IMR-90 (cell line): ENCODE data around the gene KCNN3. TPM values are rescaled to one million over a fixed set of nuclear protein-coding genes. Genes with fewer than 3 reads are reported as not detected.

Source experiments
- ATAC-seq: fragments of 200-7000 bp; cut with Tn5 transposase; 2 replicates; pipeline ENCODE4 v1.9.1; 2020; ENCODE audit warnings: low read depth, mild to moderate bottlenecking, moderate library complexity
- BruUV-seq: library from RNA; stranded (reverse); fragments of 400-500 nt; replicated peaks from 2 replicates; lab custom pipeline; 2021; lab: Mats Ljungman, UMichigan
- CTCF ChIA-PET: fragments of 300-600 bp; formaldehyde crosslinking; extraction: SDS; loops from one replicate; lab custom pipeline; 2021; ENCODE audit warnings: antibody characterized with exemption; lab: Yijun Ruan, JAX
- POLR2A ChIA-PET: fragments of 300-600 bp; sonication (Branson Sonifier 250); formaldehyde crosslinking; loops from one replicate; lab custom pipeline; 2022; ENCODE audit warnings: antibody characterized with exemption; ENCODE audit not compliant: unreplicated experiment; lab: Charles Lee
- DNase-seq: peaks from one replicate; pipeline ENCODE4 v3.0.0; 2013
- H2AFZ ChIP-seq: replicated peaks from 2 replicates; pipeline ENCODE3; 2013; ENCODE audit warnings: low read length, mild to moderate bottlenecking; ENCODE audit not compliant: poor library complexity
- H2AK5ac ChIP-seq: 2 replicates; pipeline ENCODE4 v1.6.1; 2013; ENCODE audit warnings: low read depth, low read length, inconsistent platforms
- H2AK9ac ChIP-seq: replicated peaks from 2 replicates; pipeline ENCODE3; 2013; ENCODE audit warnings: mild to moderate bottlenecking, low read depth, low read length, moderate library complexity; ENCODE audit not compliant: poor library complexity
- H2BK120ac ChIP-seq: 2 replicates; pipeline ENCODE4 v1.6.1; 2013; ENCODE audit warnings: low read depth, low read length, inconsistent platforms
- H2BK15ac ChIP-seq: 3 replicates; pipeline ENCODE4 v1.6.1; 2013; ENCODE audit warnings: low read depth, low read length, inconsistent platforms
- H2BK20ac ChIP-seq: 2 replicates; pipeline ENCODE4 v1.6.1; 2013; ENCODE audit warnings: low read depth, mild to moderate bottlenecking, inconsistent platforms, low read length, moderate library complexity
- H2BK5ac ChIP-seq: 2 replicates; pipeline ENCODE4 v1.6.1; 2013; ENCODE audit warnings: mild to moderate bottlenecking, low read depth, low read length, inconsistent platforms; ENCODE audit not compliant: poor library complexity, severe bottlenecking
- H3K14ac ChIP-seq: replicated peaks from 2 replicates; pipeline ENCODE4 v1.6.1; 2013; ENCODE audit warnings: low read depth, low read length, inconsistent platforms
- H3K18ac ChIP-seq: 2 replicates; pipeline ENCODE4 v1.6.1; 2013; ENCODE audit warnings: low read depth, low read length, control low read depth
- H3K23ac ChIP-seq: 2 replicates; pipeline ENCODE4 v1.6.1; 2013; ENCODE audit warnings: low read depth, low read length, inconsistent platforms
- H3K27ac ChIP-seq: 2 replicates; pipeline ENCODE4 v1.5.1; 2013; ENCODE audit warnings: mild to moderate bottlenecking, control low read depth, low read length; ENCODE audit not compliant: insufficient read depth
- H3K27me3 ChIP-seq: 2 replicates; pipeline ENCODE4 v1.6.1; 2013; ENCODE audit warnings: low read length; ENCODE audit not compliant: control insufficient read depth, insufficient read depth
- H3K36me3 ChIP-seq: 2 replicates; pipeline ENCODE4 v1.6.1; 2013; ENCODE audit warnings: low read length, mixed read lengths; ENCODE audit not compliant: control insufficient read depth, insufficient read depth
- H3K4ac ChIP-seq: 2 replicates; pipeline ENCODE4 v1.6.1; 2013; ENCODE audit warnings: low read depth, low read length, inconsistent platforms
- H3K4me1 ChIP-seq: 2 replicates; pipeline ENCODE4 v1.6.1; 2013; ENCODE audit warnings: low read length, mixed read lengths; ENCODE audit not compliant: control insufficient read depth, insufficient read depth
- H3K4me2 ChIP-seq: 2 replicates; pipeline ENCODE4 v1.6.1; 2013; ENCODE audit warnings: low read depth, mild to moderate bottlenecking, control low read depth, low read length, moderate library complexity
- H3K4me3 ChIP-seq: 2 replicates; pipeline ENCODE4 v1.5.1; 2013; ENCODE audit warnings: low read depth, mild to moderate bottlenecking, control low read depth, low read length, moderate library complexity; ENCODE audit not compliant: insufficient read depth
- H3K56ac ChIP-seq: 2 replicates; pipeline ENCODE4 v1.6.1; 2013; ENCODE audit warnings: low read length, inconsistent platforms; ENCODE audit not compliant: insufficient read depth; ENCODE audit errors: extremely low read depth
- H3K79me1 ChIP-seq, 2 experiments: 2 replicates each; pipeline ENCODE4 v1.6.1; 2013; ENCODE audit warnings: low read length in 2 of 2, inconsistent platforms in 1 of 2, low read depth in 1 of 2
- H3K9ac ChIP-seq: 2 replicates; pipeline ENCODE4 v1.6.1; 2013; ENCODE audit warnings: low read depth, low read length, control low read depth
- H3K9me1 ChIP-seq: 2 replicates; pipeline ENCODE4 v1.6.1; 2013; ENCODE audit warnings: low read length, inconsistent platforms; ENCODE audit not compliant: insufficient read depth
- H3K9me3 ChIP-seq: 2 replicates; pipeline ENCODE4 v1.6.1; 2013; ENCODE audit warnings: low read length; ENCODE audit not compliant: control insufficient read depth, insufficient read depth
- H4K20me1 ChIP-seq: 2 replicates; pipeline ENCODE4 v1.6.1; 2013; ENCODE audit warnings: low read length, inconsistent platforms; ENCODE audit not compliant: insufficient read depth
- H4K5ac ChIP-seq: 2 replicates; pipeline ENCODE4 v1.6.1; 2013; ENCODE audit warnings: mild to moderate bottlenecking, low read depth, low read length, control low read depth
- H4K8ac ChIP-seq, 2 experiments: 2 replicates each; pipeline ENCODE4 v1.6.1; 2013; ENCODE audit warnings: low read depth in 2 of 2, low read length in 2 of 2, control low read depth in 1 of 2, inconsistent platforms in 1 of 2
- H4K91ac ChIP-seq: 2 replicates; pipeline ENCODE4 v1.6.1; 2013; ENCODE audit warnings: low read depth, low read length, inconsistent platforms; ENCODE audit not compliant: insufficient read depth
- MAFK ChIP-seq: IDR thresholded peaks from 2 replicates; pipeline ENCODE4 v1.6.1; 2012; ENCODE audit warnings: low read depth, low read length, improper control_type of control experiment
- MXI1 ChIP-seq: IDR thresholded peaks from 2 replicates; pipeline ENCODE4 v1.6.1; 2012; ENCODE audit warnings: low read depth, mild to moderate bottlenecking, low read length, moderate library complexity, borderline replicate concordance
- RAD21 ChIP-seq: IDR thresholded peaks from 2 replicates; pipeline ENCODE4 v1.6.1; 2012; ENCODE audit warnings: low read length, improper control_type of control experiment
- WGBS, 2 experiments: methylation state at CpG; one replicate each; pipeline versions ENCODE4 v1.1.5 to v1.1.7; 2013; ENCODE audit warnings: missing lambda C conversion rate in 2 of 2; ENCODE audit not compliant: insufficient read length in 1 of 2; ENCODE audit errors: extremely low coverage in 2 of 2; 5-methylcytosine and 5-hydroxymethylcytosine counted together
- dilution Hi-C: fragments of 300-500 bp; cut with HindIII; formaldehyde crosslinking; loops from one replicate; pipeline ENCODE4 v1.14.3; 2018; ENCODE audit warnings: low sequenced_read_pairs; ENCODE audit not compliant: unreplicated experiment
- in situ Hi-C: fragments of 300-500 bp; cut with MboI; formaldehyde crosslinking; loops from 3 replicates; pipeline ENCODE4 v1.14.3; 2019; ENCODE audit warnings: low sequenced_read_pairs, inconsistent platforms, mixed read lengths
- intact Hi-C: fragments of 100-400 bp; cut with micrococcal nuclease; formaldehyde crosslinking; loops from 2 replicates; pipeline ENCODE4 v1.10.0; 2022
- polyA plus RNA-seq, 3 experiments: library from polyadenylated mRNA; depleted of rRNA; stranded (reverse); fragments of >200 nt; gene quantifications; 2 replicates each; pipeline ENCODE4 v1.2.3, GENCODE V29; 2012; ENCODE audit warnings: low replicate concordance in 1 of 3
- total RNA-seq: library from RNA; depleted of rRNA; stranded (reverse); fragments of >200 nt; gene quantifications from 2 replicates; pipeline ENCODE4 v1.2.3, GENCODE V29; 2012

KCNN3 gene
- total and polyA plus RNA-seq, 2 of the 4 experiments (the other 2 are of a cell fraction): 0.02 TPM; not detected in 1

DNA sequence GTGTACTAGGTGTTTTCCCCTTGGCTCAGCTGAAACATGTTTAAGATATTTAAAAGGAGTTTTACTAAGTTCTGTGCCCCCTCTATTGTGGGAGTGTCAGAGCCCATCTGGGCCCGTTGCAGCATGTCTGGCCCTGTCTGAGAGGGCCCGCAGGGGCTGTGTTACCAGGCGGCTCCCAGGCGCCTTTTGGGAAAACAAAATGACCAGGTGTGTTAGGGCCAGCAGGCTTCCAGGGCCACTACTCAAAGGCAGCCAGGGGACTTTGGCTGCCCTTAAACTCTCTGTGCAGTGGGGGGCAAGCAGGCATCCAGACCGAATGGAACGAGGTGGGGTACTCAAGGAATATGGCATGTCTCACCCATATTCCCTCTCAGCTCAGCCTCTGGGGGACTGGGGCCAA lies 111.7 kb downstream of the KCNN3 start:
- Histone ChIP-seq H2BK15ac (no peak overlapping the region), H3K27ac (no peak overlapping the region), H3K27me3 (peaks cover 54% of the 10 kb centered on the region), H4K20me1 (no peaks in the 10 kb centered on the region), H2AFZ (no peak overlapping the region), H3K56ac (no peak overlapping the region), H2AK9ac (no peak overlapping the region), H3K18ac (no peak overlapping the region), H3K23ac (no peak overlapping the region), H3K4me1 (no peaks in the 10 kb centered on the region), H2BK120ac (no peak overlapping the region), H3K36me3 (no peaks in the 10 kb centered on the region), H3K4ac (no peak overlapping the region), H3K14ac (no peak overlapping the region), H3K9me1 (no peaks in the 10 kb centered on the region), H3K4me3 (no peak overlapping the region), H4K5ac (no peak overlapping the region), H2BK5ac (no peak overlapping the region), H3K9ac (no peak overlapping the region), H4K8ac (no peak overlapping the region), H3K79me1 (no peaks in the 10 kb centered on the region), H4K91ac (no peak overlapping the region), H3K4me2 (no peak overlapping the region), H2BK20ac (no peak overlapping the region), H3K9me3 (peaks cover 2% of the 10 kb centered on the region; the same call in 1 of the 2 replicates), H2AK5ac (no peak overlapping the region)
- CTCF ChIA-PET: no interaction called here
- BruUV-seq: no TSS peak
- no peak for TF ChIP-seq RAD21
- TF ChIP-seq MXI1: no peak
- no peak for TF ChIP-seq MAFK
- POLR2A ChIA-PET: no interaction called here
- in situ Hi-C loops (no loop called here), dilution Hi-C loops (no loop called here), intact Hi-C loops (no loop called here)
- ATAC-seq (no peak), DNase-seq (no peak)
- WGBS, 2 experiments: 100% methylated on average over 1 of the region's 6 CpGs; no CpG with 5 or more reads in 1 of the 2 experiments
